Dedifferentiated amniotic fluid mesenchymal stem cell (primary cell): ENCODE results near the gene ITGBL1.
"Not testable (repeated sequence)": the region's sequence is repeated elsewhere in the genome, so short reads cannot be mapped to it uniquely, and the experiment has no call there.

Experiments used
- DNase-seq: peaks from one replicate; pipeline ENCODE4 v3.0.0-alpha.2; 2016; ENCODE audit errors: extremely low spot score

The ITGBL1 gene

GRCh38 chr13:101511766-101512165, 59.3 kb downstream of the ITGBL1 start:
- peak; percentile 69 for DNase-seq

- no peak for DNase-seq
These were observed 60.2 kb downstream of the ITGBL1 start for GRCh38 chr13:101512650-101513049.

- DNase-seq: no peak
These were observed 61.6 kb downstream of the ITGBL1 start for GRCh38 chr13:101514100-101514499.

- DNase-seq: peak; percentile 49
These were observed 62.3 kb downstream of the ITGBL1 start for GRCh38 chr13:101514695-101515275.

GRCh38 chr13:101515504-101515903, 63.0 kb downstream of the ITGBL1 start:
- DNase-seq: no peak

- DNase-seq: no peak
These were observed 63.8 kb downstream of the ITGBL1 start for GRCh38 chr13:101516262-101516661.

GRCh38 chr13:101520672-101521071, 68.2 kb downstream of the ITGBL1 start:
- DNase-seq: no peak

GRCh38 chr13:101521371-101521770, 68.9 kb downstream of the ITGBL1 start:
- DNase-seq: no peak

- DNase-seq: no peak
These were observed 70.1 kb downstream of the ITGBL1 start for GRCh38 chr13:101522607-101523006.

GRCh38 chr13:101523154-101524131, 71.0 kb downstream of the ITGBL1 start:
- peak; percentile 36 for DNase-seq

GRCh38 chr13:101527130-101527529, 74.7 kb downstream of the ITGBL1 start:
- DNase-seq: no peak

- DNase-seq: peak; percentile 39
These were observed 76.9 kb downstream of the ITGBL1 start for GRCh38 chr13:101529422-101529821.

GRCh38 chr13:101530293-101530692, 77.8 kb downstream of the ITGBL1 start:
- DNase-seq: peak; percentile 48

GRCh38 chr13:101535192-101535746, 82.8 kb downstream of the ITGBL1 start:
- no peak for DNase-seq

GRCh38 chr13:101536079-101536478, 83.6 kb downstream of the ITGBL1 start:
- no peak for DNase-seq

GRCh38 chr13:101544544-101544943, 92.1 kb downstream of the ITGBL1 start:
- DNase-seq: not testable (repeated sequence)

GRCh38 chr13:101544979-101545378, 92.5 kb downstream of the ITGBL1 start:
- DNase-seq: no peak

- DNase-seq: no peak
These were observed 93.0 kb downstream of the ITGBL1 start for GRCh38 chr13:101545521-101545920.

- DNase-seq: no peak
These were observed 99.8 kb downstream of the ITGBL1 start for GRCh38 chr13:101552286-101552685.

GRCh38 chr13:101552786-101553185, 100.3 kb downstream of the ITGBL1 start:
- DNase-seq: peak; percentile 78

GRCh38 chr13:101554420-101555125, 102.1 kb downstream of the ITGBL1 start:
- DNase-seq: no peak

GRCh38 chr13:101555610-101556009, 103.1 kb downstream of the ITGBL1 start:
- no peak for DNase-seq
